Mesendoderm (in vitro differentiated cells): ENCODE measurements around the gene SCN4A.
A peak's percentile ranks its signal among the peaks of the same experiment; 100 is the strongest.
"Not testable (repeated sequence)": the region's sequence is repeated elsewhere in the genome, so short reads cannot be mapped to it uniquely, and the experiment has no call there.

Experiments used
- DNase-seq: peaks from one replicate; pipeline ENCODE4 v3.0.0; 2013
- H2AK5ac ChIP-seq: 2 replicates; pipeline ENCODE4 v1.6.1; 2013; ENCODE audit warnings: low read length, inconsistent platforms
- H2BK120ac ChIP-seq: 2 replicates; pipeline ENCODE4 v1.6.1; 2013; ENCODE audit warnings: low read depth, mild to moderate bottlenecking, low read length, moderate library complexity, mixed read lengths
- H2BK15ac ChIP-seq: replicated peaks from 2 replicates; pipeline ENCODE4 v1.6.1; 2013; ENCODE audit warnings: low read depth, mild to moderate bottlenecking, moderate library complexity
- H2BK5ac ChIP-seq: 2 replicates; pipeline ENCODE4 v1.6.1; 2013; ENCODE audit warnings: low read length, inconsistent platforms
- H3K18ac ChIP-seq: 2 replicates; pipeline ENCODE4 v1.6.1; 2013; ENCODE audit warnings: mild to moderate bottlenecking, low read length, mixed read lengths
- H3K23ac ChIP-seq: one replicate; pipeline ENCODE4 v1.6.1; 2013; ENCODE audit warnings: low read length
- H3K27ac ChIP-seq: 2 replicates; pipeline ENCODE4 v1.5.1; 2013; ENCODE audit warnings: low read depth, mild to moderate bottlenecking, inconsistent platforms, low read length, moderate library complexity
- H3K27me3 ChIP-seq: 2 replicates; pipeline ENCODE4 v1.6.1; 2013; ENCODE audit warnings: low read length, control low read depth, mild to moderate bottlenecking, inconsistent platforms; ENCODE audit not compliant: insufficient read depth, poor library complexity
- H3K36me3 ChIP-seq: 2 replicates; pipeline ENCODE4 v1.6.1; 2013; ENCODE audit warnings: low read length, inconsistent platforms; ENCODE audit not compliant: control insufficient read depth, insufficient read depth
- H3K4ac ChIP-seq: one replicate; pipeline ENCODE4 v1.6.1; 2013; ENCODE audit warnings: low read depth, mild to moderate bottlenecking, low read length, moderate library complexity
- H3K4me1 ChIP-seq: 2 replicates; pipeline ENCODE4 v1.6.1; 2013; ENCODE audit warnings: low read depth, low read length, inconsistent platforms; ENCODE audit not compliant: control insufficient read depth
- H3K4me2 ChIP-seq: 2 replicates; pipeline ENCODE4 v1.6.1; 2013; ENCODE audit warnings: low read length
- H3K4me3 ChIP-seq: 2 replicates; pipeline ENCODE4 v1.5.1; 2013; ENCODE audit warnings: mild to moderate bottlenecking, low read length
- H3K56ac ChIP-seq: one replicate; pipeline ENCODE4 v1.6.1; 2013; ENCODE audit warnings: low read length
- H3K79me1 ChIP-seq: 2 replicates; pipeline ENCODE4 v1.6.1; 2013; ENCODE audit warnings: low read length, inconsistent platforms
- H3K79me2 ChIP-seq: 2 replicates; pipeline ENCODE4 v1.6.1; 2013; ENCODE audit warnings: mild to moderate bottlenecking, low read length; ENCODE audit not compliant: control insufficient read depth, insufficient read depth
- H3K9ac ChIP-seq: 2 replicates; pipeline ENCODE4 v1.6.1; 2013; ENCODE audit warnings: low read length, inconsistent platforms
- H4K5ac ChIP-seq: one replicate; pipeline ENCODE4 v1.6.1; 2013; ENCODE audit warnings: low read length
- H4K8ac ChIP-seq: one replicate; pipeline ENCODE4 v1.6.1; 2013; ENCODE audit warnings: low read depth, mild to moderate bottlenecking, control low read depth, low read length, moderate library complexity
- WGBS: extraction: QIAGEN DNeasy Blood & Tissue Kit; methylation state at CpG from one replicate; pipeline ENCODE4 v1.1.7; 2013; ENCODE audit warnings: low lambda C conversion rate, missing lambda C conversion rate; ENCODE audit not compliant: insufficient coverage; ENCODE audit errors: extremely low coverage; 5-methylcytosine and 5-hydroxymethylcytosine counted together

The SCN4A gene

GRCh38 chr17:63896524-63897354, 76.0 kb downstream of the SCN4A start, which contains the start of gene CSH1:
CSH1 (minus strand) TSS chr17:63896574; CDS start chr17:63896511, 63 bp downstream.
- H3K18ac ChIP-seq: not testable (repeated sequence)

GRCh38 chr17:63894821-63895220, 77.9 kb downstream of the SCN4A start:
- H3K18ac ChIP-seq, H2BK120ac ChIP-seq, H3K4me2 ChIP-seq, H3K79me2 ChIP-seq, H3K9ac ChIP-seq, H3K4me3 ChIP-seq, H2BK15ac ChIP-seq, DNase-seq, H3K4me1 ChIP-seq, H3K23ac ChIP-seq, H3K36me3 ChIP-seq, H2AK5ac ChIP-seq, H3K79me1 ChIP-seq, H3K56ac ChIP-seq, H4K8ac ChIP-seq, H3K27ac ChIP-seq, H2BK5ac ChIP-seq, H3K27me3 ChIP-seq, H4K5ac ChIP-seq, H3K4ac ChIP-seq: not testable (repeated sequence)
- WGBS: no CpG with 5 or more reads among the region's 10 CpGs

More at GRCh38 chr17:63896524-63897354, 76.0 kb downstream of the SCN4A start, which contains the start of gene CSH1:
- not testable (repeated sequence) for H3K4me2 ChIP-seq, H2BK120ac ChIP-seq, H3K23ac ChIP-seq, H2AK5ac ChIP-seq, H3K56ac ChIP-seq, H3K27ac ChIP-seq, H3K4ac ChIP-seq, H3K9ac ChIP-seq, H3K36me3 ChIP-seq, H3K27me3 ChIP-seq, H4K8ac ChIP-seq, H3K4me3 ChIP-seq, H2BK15ac ChIP-seq, H4K5ac ChIP-seq, H3K79me2 ChIP-seq, H3K79me1 ChIP-seq, DNase-seq, H3K4me1 ChIP-seq, H2BK5ac ChIP-seq
- no CpG with 5 or more reads among the region's 14 CpGs for WGBS

GRCh38 chr17:63894021-63894420, 78.7 kb downstream of the SCN4A start:
- H3K27ac ChIP-seq, H2BK15ac ChIP-seq, H4K5ac ChIP-seq, H3K9ac ChIP-seq, H2AK5ac ChIP-seq, H3K56ac ChIP-seq, H3K4me3 ChIP-seq, H4K8ac ChIP-seq, H2BK5ac ChIP-seq, H3K18ac ChIP-seq, DNase-seq, H3K4me1 ChIP-seq, H3K79me1 ChIP-seq, H3K4ac ChIP-seq, H3K4me2 ChIP-seq, H2BK120ac ChIP-seq, H3K79me2 ChIP-seq, H3K27me3 ChIP-seq, H3K36me3 ChIP-seq, H3K23ac ChIP-seq: not testable (repeated sequence)
- no CpG with 5 or more reads among the region's 3 CpGs for WGBS

GRCh38 chr17:63892316-63893037, 80.2 kb downstream of the SCN4A start:
- not testable (repeated sequence) for H3K4ac ChIP-seq, H3K18ac ChIP-seq, H3K4me3 ChIP-seq, H3K56ac ChIP-seq, H4K8ac ChIP-seq, H3K79me2 ChIP-seq, H3K9ac ChIP-seq, H2AK5ac ChIP-seq, H2BK120ac ChIP-seq, H3K27ac ChIP-seq, DNase-seq, H2BK15ac ChIP-seq, H3K79me1 ChIP-seq, H2BK5ac ChIP-seq, H3K23ac ChIP-seq, H3K27me3 ChIP-seq, H3K4me1 ChIP-seq, H3K36me3 ChIP-seq, H4K5ac ChIP-seq, H3K4me2 ChIP-seq
- WGBS: no CpG with 5 or more reads among the region's 11 CpGs

- H2BK120ac ChIP-seq, H3K27me3 ChIP-seq, H3K23ac ChIP-seq, H2AK5ac ChIP-seq, H4K8ac ChIP-seq, H3K27ac ChIP-seq, H3K56ac ChIP-seq, H3K36me3 ChIP-seq, H3K9ac ChIP-seq, H3K18ac ChIP-seq, H4K5ac ChIP-seq, H2BK5ac ChIP-seq, H3K4me1 ChIP-seq, H3K79me2 ChIP-seq, H3K4me3 ChIP-seq, H3K4me2 ChIP-seq, H3K79me1 ChIP-seq, H3K4ac ChIP-seq, H2BK15ac ChIP-seq: not testable (repeated sequence)
- WGBS: no CpG with 5 or more reads among the region's 13 CpGs
- DNase-seq: peak; percentile 65
These were observed 83.5 kb downstream of the SCN4A start for GRCh38 chr17:63889026-63889848.
